HG02870 (cell line): ENCODE results near the gene INCENP.
"Not testable (repeated sequence)": the region's sequence is repeated elsewhere in the genome, so short reads cannot be mapped to it uniquely, and the experiment has no call there.

Experiments
- ATAC-seq: cut with Tn5 transposase; IDR thresholded peaks from one replicate; pipeline ENCODE4 v1.9.1; 2021; ENCODE audit warnings: mild to moderate bottlenecking, moderate library complexity; ENCODE audit not compliant: unreplicated experiment

The INCENP gene

GRCh38 chr11:62123669-62124185, at the start of gene INCENP:
Gene INCENP, plus strand, starts transcription at chr11:62124011. Its CDS starts 4,151 bp downstream, at chr11:62128162.
- peak; percentile 90 for ATAC-seq

GRCh38 chr11:62075438-62075837, 48.4 kb upstream of the INCENP start:
- ATAC-seq: no peak

GRCh38 chr11:62077132-62077531, 46.7 kb upstream of the INCENP start:
- no peak for ATAC-seq

- ATAC-seq: no peak
Measured at GRCh38 chr11:62081378-62082291, 42.2 kb upstream of the INCENP start.

GRCh38 chr11:62082292-62082657, 41.5 kb upstream of the INCENP start:
- no peak for ATAC-seq

- not testable (repeated sequence) for ATAC-seq
Measured at GRCh38 chr11:62084801-62085200, 39.0 kb upstream of the INCENP start.

GRCh38 chr11:62087694-62088093, 36.1 kb upstream of the INCENP start:
- ATAC-seq: no peak

GRCh38 chr11:62088331-62088933, 35.4 kb upstream of the INCENP start:
- ATAC-seq: no peak

- ATAC-seq: no peak
Measured at GRCh38 chr11:62103141-62103540, 20.7 kb upstream of the INCENP start.

- ATAC-seq: no peak
Measured at GRCh38 chr11:62103986-62104385, 19.8 kb upstream of the INCENP start.

GRCh38 chr11:62104816-62105653, 18.8 kb upstream of the INCENP start:
- ATAC-seq: no peak

- no peak for ATAC-seq
Measured at GRCh38 chr11:62105667-62106191, 18.1 kb upstream of the INCENP start.

GRCh38 chr11:62108017-62108750, 15.6 kb upstream of the INCENP start:
- no peak for ATAC-seq

- ATAC-seq: no peak
Measured at GRCh38 chr11:62108971-62109404, 14.8 kb upstream of the INCENP start.

GRCh38 chr11:62115085-62115694, 8.6 kb upstream of the INCENP start:
- no peak for ATAC-seq

GRCh38 chr11:62116451-62116850, 7.4 kb upstream of the INCENP start:
- no peak for ATAC-seq

GRCh38 chr11:62119569-62119968, 4.2 kb upstream of the INCENP start:
- ATAC-seq: no peak

- no peak for ATAC-seq
Measured at GRCh38 chr11:62120001-62120400, 3.8 kb upstream of the INCENP start.

GRCh38 chr11:62120431-62120830, 3.4 kb upstream of the INCENP start:
- no peak for ATAC-seq

GRCh38 chr11:62122076-62122475, 1.7 kb upstream of the INCENP start:
- ATAC-seq: no peak
